Activated naive CD8-positive, alpha-beta T cell treated with anti-CD3 and anti-CD28 coated beads for 36 hours (primary cell): ENCODE measurements around the gene TRAF3IP3. TPM values are rescaled to one million over a fixed set of nuclear protein-coding genes. Genes with fewer than 3 reads are reported as not detected.

Source experiments
- DNase-seq: peaks from one replicate; pipeline ENCODE4 v3.0.0; 2021
- H3K27ac Mint-ChIP-seq: one replicate; pipeline ENCODE4 v1.8.0; 2022; ENCODE audit warnings: mild to moderate bottlenecking, moderate library complexity, mixed read lengths
- H3K27me3 Mint-ChIP-seq: one replicate; pipeline ENCODE4 v1.8.0; 2022; ENCODE audit warnings: mild to moderate bottlenecking, mixed read lengths
- H3K36me3 Mint-ChIP-seq: one replicate; pipeline ENCODE4 v1.8.0; 2021; ENCODE audit warnings: mild to moderate bottlenecking, mixed read lengths
- H3K4me1 Mint-ChIP-seq: one replicate; pipeline ENCODE4 v1.8.0; 2021; ENCODE audit warnings: mixed read lengths
- H3K4me3 Mint-ChIP-seq: one replicate; pipeline ENCODE4 v1.8.0; 2022; ENCODE audit warnings: mild to moderate bottlenecking, moderate library complexity, mixed read lengths
- H3K9me3 Mint-ChIP-seq: one replicate; pipeline ENCODE4 v1.8.0; 2022; ENCODE audit warnings: mixed read lengths
- total RNA-seq, 2 experiments: library from RNA; stranded (reverse); gene quantifications; one replicate each; pipeline ENCODE4 v1.2.3, GENCODE V29; 2021

Gene TRAF3IP3
- total RNA-seq, 2 experiments from 2014 or later = 194 to 204 TPM

DNA sequence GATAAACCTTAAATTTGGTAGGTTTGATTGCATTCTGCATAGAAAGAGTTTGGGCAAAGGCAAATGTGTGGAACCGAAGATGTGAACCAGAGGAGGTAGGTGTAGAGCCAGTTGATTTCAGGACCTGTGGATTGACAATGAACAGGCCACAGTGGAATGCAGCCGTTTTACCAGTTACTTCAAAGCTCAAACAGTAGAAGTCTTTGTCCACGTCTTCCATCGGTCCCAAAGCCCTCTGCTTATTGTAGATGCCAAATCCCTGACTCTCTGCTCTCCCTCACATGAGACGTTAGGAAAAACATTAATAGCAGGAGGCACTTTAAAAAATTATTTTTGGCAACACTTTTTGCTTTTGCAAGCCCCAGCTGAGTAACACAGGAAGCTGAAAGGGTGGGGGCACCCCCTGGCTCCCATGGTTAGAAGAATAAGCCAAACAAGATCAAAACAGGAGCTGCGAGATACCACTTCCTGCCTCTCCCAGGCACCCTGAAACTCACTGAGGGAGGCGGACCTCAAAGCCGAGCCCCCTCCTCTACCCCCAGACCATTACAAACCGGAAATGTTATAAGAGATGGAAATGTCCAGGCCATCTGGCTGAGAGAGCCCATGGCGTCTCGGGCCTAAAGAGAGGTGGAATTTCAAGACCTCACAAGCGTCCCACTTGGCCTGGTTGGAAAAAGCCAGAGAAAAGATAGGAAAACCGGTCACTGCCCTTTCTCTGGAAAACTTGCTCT lies 13.5 kb downstream of the TRAF3IP3 start:
- no peaks in the 10 kb centered on the region for H3K9me3 Mint-ChIP-seq
- no peak overlapping the region for H3K4me3 Mint-ChIP-seq
- H3K36me3 Mint-ChIP-seq = peaks cover 54% of the 10 kb centered on the region
- H3K4me1 Mint-ChIP-seq = peaks cover 39% of the 10 kb centered on the region
- no peak overlapping the region for H3K27ac Mint-ChIP-seq
- no peaks in the 10 kb centered on the region for H3K27me3 Mint-ChIP-seq
- peak; percentile 74 for DNase-seq

- Mint-ChIP-seq H3K4me1 (peaks cover 43% of the 10 kb centered on the region), H3K27ac (no peak overlapping the region), H3K4me3 (no peak overlapping the region), H3K27me3 (no peaks in the 10 kb centered on the region), H3K36me3 (peaks cover 55% of the 10 kb centered on the region), H3K9me3 (no peaks in the 10 kb centered on the region)
- no peak for DNase-seq
Measured at GRCh38 chr1:209769971-209770370, 14.1 kb downstream of the TRAF3IP3 start.

DNA sequence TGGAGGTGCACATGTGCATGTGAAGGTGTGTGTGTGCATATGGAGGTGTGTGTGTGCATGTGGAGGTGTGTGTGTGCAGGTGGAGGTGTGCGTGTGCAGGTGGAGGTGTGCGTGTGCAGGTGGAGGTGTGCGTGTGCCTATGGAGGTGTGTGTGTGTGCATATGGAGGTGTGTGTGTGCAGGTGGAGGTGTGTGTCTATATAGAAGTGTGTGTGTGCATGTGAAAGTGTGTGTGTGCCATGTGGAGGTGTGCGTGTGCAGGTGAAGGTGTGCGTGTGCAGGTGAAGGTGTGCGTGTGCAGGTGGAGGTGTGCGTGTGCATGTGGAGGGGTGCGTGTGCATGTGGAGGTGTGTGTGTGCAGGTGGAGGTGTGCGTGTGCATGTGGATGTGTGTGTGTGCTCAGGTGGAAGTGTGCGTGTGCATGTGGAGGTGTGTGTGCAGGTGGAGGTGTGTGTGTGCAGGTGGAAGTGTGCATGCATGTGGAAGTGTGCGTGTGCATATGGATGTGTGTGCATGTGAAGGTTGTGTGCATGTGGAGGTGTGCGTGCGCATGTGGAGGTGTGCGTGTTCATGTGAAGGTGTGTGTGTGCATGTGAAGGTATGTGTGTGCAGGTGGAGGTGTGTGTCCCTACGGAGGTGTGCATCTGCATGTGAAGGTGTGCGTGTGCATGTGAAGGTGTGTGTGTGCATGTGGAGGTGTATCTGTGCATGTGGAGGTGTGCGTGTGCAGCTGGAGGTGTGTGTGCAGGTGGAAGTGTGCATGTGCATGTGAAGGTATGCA lies 15.0 kb downstream of the TRAF3IP3 start:
- H3K9me3 Mint-ChIP-seq = no peaks in the 10 kb centered on the region
- H3K4me3 Mint-ChIP-seq = no peak overlapping the region
- H3K36me3 Mint-ChIP-seq = peaks cover 56% of the 10 kb centered on the region
- H3K4me1 Mint-ChIP-seq = peaks cover 44% of the 10 kb centered on the region
- no peak for DNase-seq
- H3K27ac Mint-ChIP-seq = no peak overlapping the region
- H3K27me3 Mint-ChIP-seq = no peaks in the 10 kb centered on the region

- Mint-ChIP-seq H3K4me3 (no peak overlapping the region), H3K4me1 (peaks cover 41% of the 10 kb centered on the region), H3K36me3 (peaks cover 53% of the 10 kb centered on the region)
Measured at GRCh38 chr1:209772126-209772525, 16.3 kb downstream of the TRAF3IP3 start.

GRCh38 chr1:209774592-209774991 lies 18.7 kb downstream of the TRAF3IP3 start:
- no peak overlapping the region for H3K4me3 Mint-ChIP-seq
- H3K27me3 Mint-ChIP-seq = no peaks in the 10 kb centered on the region
- no peaks in the 10 kb centered on the region for H3K9me3 Mint-ChIP-seq
- H3K36me3 Mint-ChIP-seq = peaks cover 59% of the 10 kb centered on the region
- DNase-seq = no peak
- peak overlapping the region; percentile 73 for H3K27ac Mint-ChIP-seq
- H3K4me1 Mint-ChIP-seq = peaks cover 45% of the 10 kb centered on the region

More at GRCh38 chr1:209772126-209772525, 16.3 kb downstream of the TRAF3IP3 start:
- Mint-ChIP-seq H3K27ac (no peak overlapping the region), H3K27me3 (no peaks in the 10 kb centered on the region), H3K9me3 (no peaks in the 10 kb centered on the region)
- no peak for DNase-seq

DNA sequence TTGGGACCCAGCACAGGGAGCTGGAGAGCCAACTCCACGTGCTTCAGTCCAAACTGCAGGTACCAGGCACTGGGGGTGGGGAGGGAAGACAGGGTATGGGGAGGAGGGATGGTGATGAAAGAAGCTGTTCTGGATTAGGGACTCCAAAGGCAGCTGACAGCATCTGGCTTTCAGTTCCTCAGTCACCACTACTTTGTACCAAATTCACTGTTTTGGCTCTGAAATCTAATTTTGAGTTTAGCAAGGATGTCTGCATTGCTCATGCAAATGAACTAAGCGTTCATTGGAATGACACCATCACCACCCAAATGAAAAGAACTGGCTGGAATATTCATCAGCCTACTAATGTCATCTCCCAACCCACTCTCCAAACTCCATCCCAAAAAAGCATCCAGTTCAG lies 19.8 kb downstream of the TRAF3IP3 start:
- peaks cover 69% of the 10 kb centered on the region for H3K36me3 Mint-ChIP-seq
- H3K4me1 Mint-ChIP-seq = peaks cover 54% of the 10 kb centered on the region
- no peak for DNase-seq
- H3K4me3 Mint-ChIP-seq = no peak overlapping the region
- H3K27ac Mint-ChIP-seq = peak overlapping the region; percentile 73
- no peaks in the 10 kb centered on the region for H3K27me3 Mint-ChIP-seq
- no peaks in the 10 kb centered on the region for H3K9me3 Mint-ChIP-seq

DNA sequence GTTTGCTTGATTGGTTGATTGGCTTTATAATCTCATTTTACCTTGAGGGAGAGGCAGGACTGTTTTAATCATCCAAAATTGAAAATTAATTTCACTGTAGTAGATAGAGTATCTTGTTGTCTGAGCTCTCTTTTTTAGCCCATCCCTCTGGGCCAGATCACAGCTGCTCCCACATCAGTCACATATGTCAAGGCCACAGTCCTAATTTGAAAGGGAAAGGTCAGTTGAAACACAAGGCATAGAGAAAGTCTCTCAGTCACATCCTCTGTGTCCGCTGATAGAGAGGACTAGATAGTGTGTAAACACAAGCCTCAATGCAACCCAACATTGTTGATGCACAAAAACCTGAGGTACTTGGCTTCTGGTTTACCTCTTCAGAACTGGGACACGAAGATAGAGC lies 21.7 kb downstream of the TRAF3IP3 start:
- Mint-ChIP-seq H3K27ac (peak overlapping the region; percentile 72), H3K9me3 (no peaks in the 10 kb centered on the region), H3K27me3 (no peaks in the 10 kb centered on the region), H3K4me1 (peaks cover 66% of the 10 kb centered on the region), H3K36me3 (peaks cover 81% of the 10 kb centered on the region), H3K4me3 (no peak overlapping the region)
- DNase-seq = no peak

DNA sequence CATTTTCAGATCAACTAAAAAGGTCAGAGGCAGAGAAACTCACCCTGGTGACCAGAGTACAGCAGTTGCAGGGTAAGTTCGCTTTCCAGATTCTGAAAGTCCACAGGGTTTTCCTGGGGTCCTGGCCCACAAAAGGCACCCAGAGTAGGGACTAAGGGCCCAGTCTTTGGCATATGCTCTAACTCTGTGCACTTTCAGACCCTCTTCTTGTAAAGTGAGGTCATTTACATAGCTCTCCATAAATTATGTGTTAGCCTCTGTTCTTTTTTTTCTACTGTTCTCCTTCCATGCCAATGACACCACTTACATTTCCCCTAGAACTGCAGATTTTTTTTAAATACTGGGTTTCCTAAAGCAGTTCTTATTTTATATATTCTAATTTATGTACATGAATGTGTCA lies 22.2 kb downstream of the TRAF3IP3 start:
- Mint-ChIP-seq H3K4me1 (peaks cover 71% of the 10 kb centered on the region), H3K4me3 (no peak overlapping the region), H3K36me3 (peaks cover 82% of the 10 kb centered on the region), H3K27ac (peak overlapping the region; percentile 72), H3K9me3 (no peaks in the 10 kb centered on the region), H3K27me3 (no peaks in the 10 kb centered on the region)
- no peak for DNase-seq

DNA sequence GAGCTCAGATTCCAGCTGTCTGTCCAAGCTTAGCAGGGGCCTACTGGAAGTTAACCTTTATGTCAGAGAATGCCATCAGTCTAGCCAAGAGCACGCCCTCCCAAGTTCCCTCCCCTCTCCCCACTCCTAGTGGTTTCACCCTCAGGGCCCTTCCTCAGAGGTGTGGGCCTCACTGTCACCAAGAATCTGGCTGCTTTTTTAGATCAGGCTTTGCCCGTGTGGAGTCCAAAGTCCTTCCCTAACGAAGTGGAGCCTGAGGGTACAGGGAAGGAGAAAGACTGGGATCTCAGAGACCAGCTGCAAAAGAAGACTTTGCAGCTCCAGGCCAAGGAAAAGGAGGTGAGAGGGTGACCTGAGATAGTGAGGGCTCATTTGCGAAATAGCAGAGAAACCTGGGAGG lies 24.4 kb downstream of the TRAF3IP3 start:
- Mint-ChIP-seq H3K4me3 (no peak overlapping the region), H3K9me3 (no peaks in the 10 kb centered on the region), H3K36me3 (peaks cover 73% of the 10 kb centered on the region), H3K4me1 (peaks cover 71% of the 10 kb centered on the region), H3K27ac (peak overlapping the region; percentile 81), H3K27me3 (peaks cover 4% of the 10 kb centered on the region)
- no peak for DNase-seq

- peaks cover 4% of the 10 kb centered on the region for H3K27me3 Mint-ChIP-seq
- H3K4me3 Mint-ChIP-seq = peak overlapping the region; percentile 87
- peaks cover 47% of the 10 kb centered on the region for H3K36me3 Mint-ChIP-seq
- peaks cover 2% of the 10 kb centered on the region for H3K9me3 Mint-ChIP-seq
- H3K27ac Mint-ChIP-seq = peak overlapping the region; percentile 94
- H3K4me1 Mint-ChIP-seq = peaks cover 48% of the 10 kb centered on the region
- DNase-seq = no peak
Measured at GRCh38 chr1:209783386-209783785, 27.5 kb downstream of the TRAF3IP3 start.

DNA sequence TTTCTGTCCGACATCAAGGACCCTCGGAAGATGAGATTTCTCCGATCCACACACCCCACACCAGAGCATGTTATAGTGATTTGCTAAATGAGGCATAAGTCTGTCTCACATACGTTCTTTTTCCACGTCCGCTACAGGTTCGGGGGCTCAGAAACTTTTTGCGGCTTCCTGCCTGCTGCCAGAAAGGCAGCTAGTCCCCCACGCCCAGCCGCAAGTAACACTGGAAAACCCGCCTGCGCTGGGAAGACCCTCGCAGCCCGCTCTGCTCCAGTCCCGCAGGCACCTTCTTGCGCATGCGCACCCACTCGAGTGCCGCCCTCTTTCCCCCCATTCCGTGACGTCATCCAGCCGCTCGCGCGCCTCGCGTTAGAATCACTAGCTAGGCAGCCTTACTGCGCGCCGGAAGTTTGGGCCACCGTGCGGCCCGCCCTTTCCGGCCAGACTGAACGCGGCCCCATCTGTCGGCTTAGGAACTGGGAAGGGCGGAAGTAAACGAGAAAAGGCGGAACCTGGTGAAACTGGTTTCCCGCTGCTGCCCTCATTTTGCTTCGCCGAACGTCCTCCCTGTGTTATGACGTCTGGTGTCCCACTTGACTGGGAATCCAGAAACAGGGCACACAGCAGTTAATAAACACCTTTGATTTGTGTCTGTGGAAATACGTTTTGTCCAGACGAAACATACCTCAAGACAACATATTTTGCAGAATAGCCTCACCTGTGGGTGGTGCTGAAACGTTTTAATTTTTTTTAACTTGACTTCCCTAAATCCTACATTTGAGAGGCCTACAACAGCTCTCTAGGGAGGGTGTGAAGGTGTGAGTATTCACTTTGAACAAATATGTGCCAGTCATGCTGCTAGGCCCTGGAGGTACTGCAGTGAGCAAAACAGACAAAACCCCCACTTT lies 28.7 kb downstream of the TRAF3IP3 start, which contains the start of gene C1orf74:
Gene C1orf74 (minus strand): TSS at position 295 of the 905 bp plus-strand sequence. CDS start 925 bp downstream, outside the sequence.
- Mint-ChIP-seq H3K9me3 (peaks cover 2% of the 10 kb centered on the region), H3K4me3 (peak within 1 kb of the TSS; percentile 87), H3K27me3 (peaks cover 4% of the 10 kb centered on the region), H3K4me1 (peaks cover 42% of the 10 kb centered on the region), H3K27ac (peak within 1 kb of the TSS; percentile 94), H3K36me3 (peaks cover 38% of the 10 kb centered on the region)
- peak; percentile 100 for DNase-seq

GRCh38 chr1:209785592-209785991 lies 29.7 kb downstream of the TRAF3IP3 start:
- no peak for DNase-seq
- no peak overlapping the region for H3K4me3 Mint-ChIP-seq

GRCh38 chr1:209786146-209786545 lies 30.3 kb downstream of the TRAF3IP3 start:
- no peak for DNase-seq
- Mint-ChIP-seq H3K9me3 (peaks cover 2% of the 10 kb centered on the region), H3K27me3 (peaks cover 4% of the 10 kb centered on the region), H3K36me3 (peaks cover 30% of the 10 kb centered on the region), H3K27ac (no peak overlapping the region), H3K4me1 (peaks cover 32% of the 10 kb centered on the region), H3K4me3 (no peak overlapping the region)

More at GRCh38 chr1:209785592-209785991, 29.7 kb downstream of the TRAF3IP3 start:
- peak overlapping the region; percentile 94 for H3K27ac Mint-ChIP-seq
- peaks cover 4% of the 10 kb centered on the region for H3K27me3 Mint-ChIP-seq
- H3K9me3 Mint-ChIP-seq = peaks cover 2% of the 10 kb centered on the region
- H3K4me1 Mint-ChIP-seq = peaks cover 32% of the 10 kb centered on the region
- peaks cover 31% of the 10 kb centered on the region for H3K36me3 Mint-ChIP-seq

GRCh38 chr1:209787551-209787950 lies 31.7 kb downstream of the TRAF3IP3 start:
- no peak overlapping the region for H3K27ac Mint-ChIP-seq
- no peak overlapping the region for H3K4me3 Mint-ChIP-seq

More at GRCh38 chr1:209787551-209787950, 31.7 kb downstream of the TRAF3IP3 start:
- Mint-ChIP-seq H3K36me3 (peaks cover 19% of the 10 kb centered on the region), H3K27me3 (peaks cover 4% of the 10 kb centered on the region), H3K9me3 (peaks cover 2% of the 10 kb centered on the region), H3K4me1 (peaks cover 21% of the 10 kb centered on the region)
- DNase-seq = no peak
